ENCODE results near the gene MPIG6B.

DNA sequence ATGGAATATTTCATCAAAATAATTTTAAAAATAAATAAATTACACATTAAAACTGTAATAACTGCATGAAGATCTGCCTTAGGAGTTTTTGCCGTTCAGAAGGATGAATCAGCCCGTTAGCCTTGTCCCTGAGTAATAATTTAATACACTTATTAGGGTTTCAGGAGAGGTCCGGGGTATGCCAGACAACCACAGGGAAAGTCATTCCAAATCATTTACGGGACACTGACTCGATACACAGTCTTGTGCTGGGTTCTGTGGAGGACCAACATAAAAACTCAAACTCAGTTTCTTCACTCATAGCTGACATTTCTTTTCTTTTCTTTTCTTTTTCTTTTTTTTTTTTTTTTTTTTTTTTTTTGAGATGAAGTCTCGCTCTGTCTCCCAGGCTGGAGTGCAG, 17.2 kb upstream of the MPIG6B start:
- TF ChIP-seq POLR2A (IDR thresholded peaks at IDR 0.05): no peak
- TF ChIP-seq, protein P1, sequence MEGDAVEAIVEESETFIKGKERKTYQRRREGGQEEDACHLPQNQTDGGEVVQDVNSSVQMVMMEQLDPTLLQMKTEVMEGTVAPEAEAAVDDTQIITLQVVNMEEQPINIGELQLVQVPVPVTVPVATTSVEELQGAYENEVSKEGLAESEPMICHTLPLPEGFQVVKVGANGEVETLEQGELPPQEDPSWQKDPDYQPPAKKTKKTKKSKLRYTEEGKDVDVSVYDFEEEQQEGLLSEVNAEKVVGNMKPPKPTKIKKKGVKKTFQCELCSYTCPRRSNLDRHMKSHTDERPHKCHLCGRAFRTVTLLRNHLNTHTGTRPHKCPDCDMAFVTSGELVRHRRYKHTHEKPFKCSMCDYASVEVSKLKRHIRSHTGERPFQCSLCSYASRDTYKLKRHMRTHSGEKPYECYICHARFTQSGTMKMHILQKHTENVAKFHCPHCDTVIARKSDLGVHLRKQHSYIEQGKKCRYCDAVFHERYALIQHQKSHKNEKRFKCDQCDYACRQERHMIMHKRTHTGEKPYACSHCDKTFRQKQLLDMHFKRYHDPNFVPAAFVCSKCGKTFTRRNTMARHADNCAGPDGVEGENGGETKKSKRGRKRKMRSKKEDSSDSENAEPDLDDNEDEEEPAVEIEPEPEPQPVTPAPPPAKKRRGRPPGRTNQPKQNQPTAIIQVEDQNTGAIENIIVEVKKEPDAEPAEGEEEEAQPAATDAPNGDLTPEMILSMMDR (IDR thresholded peaks at IDR 0.05): no peak

Data from suprapubic skin (tissue), 3 donors.